Posterior vena cava (tissue), 2 donors: ENCODE data around the gene GXYLT2. TPM values are rescaled to one million over a fixed set of nuclear protein-coding genes. Genes with fewer than 3 reads are reported as not detected.

Experiments
- DNase-seq: peaks from one replicate; pipeline ENCODE4 v3.0.0-alpha.2; 2020; ENCODE audit warnings: low spot score
- intact Hi-C, 2 donors: fragments of 100-400 bp; cut with DNase I; formaldehyde crosslinking; loops; one replicate each; pipeline versions ENCODE4 v1.14.1 to v1.14.2; 2022 to 2023
- long read RNA-seq, 2 donors: library from polyadenylated mRNA; unstranded; transcript quantifications; one replicate each; pipeline ENCODE4 v2.0.0, GENCODE V29; 2020 to 2021
- total RNA-seq, 2 donors: library from RNA; stranded (reverse); fragmentation: NEBNext Ultra II Directional; extraction: Animal tissue kit (Norgen Biotek cat#: 25700); gene quantifications; one replicate each; pipeline ENCODE4 v1.2.1, GENCODE V29; 2021
- donor health status: DM: yes; HTN: yes; CAD: no.
- donor health status: DM: yes; HTN: yes; CAD: no.

The GXYLT2 gene, protein sequence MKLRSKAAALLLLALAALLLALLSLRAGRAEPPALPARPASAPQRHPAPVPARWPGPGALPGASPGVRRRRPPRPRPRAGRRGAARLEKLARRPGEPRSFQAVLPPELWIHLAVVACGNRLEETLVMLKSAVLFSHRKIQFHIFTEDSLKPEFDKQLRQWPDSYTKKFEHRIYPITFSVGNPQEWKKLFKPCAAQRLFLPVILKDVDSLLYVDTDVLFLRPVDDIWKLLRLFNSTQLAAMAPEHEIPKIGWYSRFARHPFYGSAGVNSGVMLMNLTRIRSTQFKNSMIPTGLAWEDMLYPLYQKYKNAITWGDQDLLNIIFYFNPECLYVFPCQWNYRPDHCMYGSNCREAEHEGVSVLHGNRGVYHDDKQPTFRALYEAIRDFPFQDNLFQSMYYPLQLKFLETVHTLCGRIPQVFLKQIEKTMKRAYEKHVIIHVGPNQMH
- total RNA-seq, result 10 to 100 TPM; 13.7 to 28.3 TPM
- long read RNA-seq, donor 1, transcript GXYLT2-201 (7 exons, 3,260 nt), result major isoform, 5 of 8 reads
- long read RNA-seq, donor 1, partial matches to known transcripts, result 1 of 8 reads
- long read RNA-seq, donor 1, other reads (novel, unspliced or antisense), result 2 of 8 reads
- long read RNA-seq, donor 2, partial matches to known transcripts, result 0 of 2 reads
- long read RNA-seq, donor 2, other reads (novel, unspliced or antisense), result 2 of 2 reads

DNA sequence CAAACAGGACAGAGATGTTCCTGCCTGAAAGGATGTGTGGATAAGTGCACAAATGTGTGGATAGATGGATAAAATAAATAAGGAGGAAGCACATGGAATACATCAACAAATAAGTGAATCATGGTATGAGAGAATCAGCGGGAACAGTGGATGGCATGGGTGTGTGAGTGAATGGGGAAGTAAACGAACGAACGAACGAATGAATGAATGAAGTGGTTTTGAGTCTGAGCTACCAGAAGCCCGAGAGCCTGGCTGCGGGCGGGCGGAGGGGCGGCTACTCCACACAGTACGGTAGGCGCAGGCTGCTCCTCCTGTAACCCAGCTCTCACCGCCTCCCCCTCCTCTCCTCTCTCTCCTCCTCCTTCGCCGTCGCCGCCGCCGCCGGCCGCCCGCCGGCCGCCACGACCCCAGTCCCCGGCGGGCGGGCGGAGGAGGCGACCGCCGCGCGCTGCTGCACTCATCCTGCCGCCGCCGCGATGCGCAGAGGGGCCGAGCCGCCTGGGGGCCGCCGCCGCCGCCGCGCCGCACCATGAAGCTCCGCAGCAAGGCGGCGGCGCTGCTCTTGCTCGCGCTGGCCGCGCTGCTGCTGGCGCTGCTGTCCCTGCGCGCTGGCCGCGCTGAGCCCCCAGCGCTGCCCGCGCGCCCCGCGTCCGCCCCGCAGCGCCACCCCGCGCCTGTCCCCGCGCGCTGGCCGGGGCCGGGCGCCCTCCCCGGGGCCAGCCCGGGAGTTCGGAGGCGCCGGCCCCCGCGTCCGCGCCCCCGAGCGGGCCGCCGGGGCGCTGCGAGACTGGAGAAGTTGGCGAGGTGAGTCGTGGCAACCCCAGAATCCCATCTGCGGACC is at the start of gene GXYLT2:
TSS of gene GXYLT2 (plus strand) at position 342 of the 841 bp plus-strand sequence. CDS start at position 530, 188 bp downstream.
- intact Hi-C loops, result no loop called here
- peak; percentile 88 for DNase-seq

DNA sequence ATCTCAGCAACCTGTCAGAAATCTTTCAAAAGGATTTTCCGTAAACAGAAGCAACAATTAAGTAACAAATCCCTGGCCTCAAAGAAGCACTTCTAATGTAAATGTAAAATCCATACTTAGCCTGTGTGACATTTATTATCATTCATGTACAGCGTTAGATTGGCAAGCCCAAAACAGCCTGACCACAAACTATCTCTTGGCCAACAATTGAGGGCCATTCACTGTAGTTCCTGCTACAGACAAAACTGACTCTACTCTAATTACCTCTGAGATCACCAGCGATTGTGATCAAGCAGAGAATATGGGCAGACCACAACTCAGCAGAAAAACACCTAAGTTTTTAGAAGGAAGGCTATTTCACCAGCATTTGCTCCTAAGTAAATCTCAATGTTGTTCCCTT is 48.8 kb upstream of the GXYLT2 start:
- intact Hi-C loops, result no loop called here
- no peak for DNase-seq

DNA sequence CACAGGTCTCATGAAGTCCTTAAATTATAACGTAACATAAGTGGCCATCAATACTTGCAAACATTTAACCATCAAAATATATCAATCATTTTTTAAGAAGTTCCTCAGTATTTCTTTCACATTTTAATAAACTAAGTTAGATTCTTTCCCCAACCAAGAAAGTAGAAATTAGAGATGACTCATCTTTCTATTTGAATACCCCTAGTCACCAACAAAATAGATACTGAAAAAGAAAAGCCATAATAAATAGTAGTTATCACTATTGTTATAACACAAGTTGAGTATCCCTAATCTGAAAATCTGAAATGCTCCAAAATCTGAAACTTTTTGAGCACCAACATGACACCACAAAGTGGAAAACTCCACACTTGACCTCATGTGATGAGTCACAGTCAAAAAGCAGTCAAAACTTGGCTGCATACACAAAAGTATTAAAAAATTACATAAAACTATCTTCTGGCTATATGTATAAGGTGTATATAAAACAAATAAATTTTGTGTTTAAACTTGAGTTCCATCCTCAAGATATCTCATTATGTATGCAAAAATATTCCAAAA is 43.3 kb upstream of the GXYLT2 start:
- intact Hi-C loops, result loop anchor here in 1 of 2 donors (10.0 kb wide), 1 partner anchor 210 kb away; no protein-coding TSS in a partner anchor
- no peak for DNase-seq

DNA sequence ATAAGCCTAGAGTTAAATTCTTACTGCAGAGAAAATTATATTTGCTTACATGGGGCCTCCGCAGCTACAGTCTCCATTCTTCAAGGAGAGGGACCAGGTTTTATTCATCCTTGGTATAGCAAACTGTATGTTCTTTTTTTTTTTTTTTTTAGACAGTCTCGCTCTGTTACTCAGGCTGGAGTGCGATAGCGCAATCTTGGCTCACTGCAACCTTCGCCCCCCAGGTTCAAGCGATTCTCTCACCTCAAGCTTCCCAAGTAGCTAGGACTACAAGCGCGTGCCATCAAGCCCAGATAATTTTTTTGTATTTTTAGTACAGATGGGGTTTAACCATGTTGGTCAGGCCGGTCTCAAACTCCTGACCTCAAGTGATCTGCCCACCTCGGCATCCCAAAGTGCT is 41.7 kb upstream of the GXYLT2 start:
- no peak for DNase-seq
- intact Hi-C loops, result loop anchor here in 1 of 2 donors (10.0 kb wide), 1 partner anchor 209 kb away; no protein-coding TSS in a partner anchor

DNA sequence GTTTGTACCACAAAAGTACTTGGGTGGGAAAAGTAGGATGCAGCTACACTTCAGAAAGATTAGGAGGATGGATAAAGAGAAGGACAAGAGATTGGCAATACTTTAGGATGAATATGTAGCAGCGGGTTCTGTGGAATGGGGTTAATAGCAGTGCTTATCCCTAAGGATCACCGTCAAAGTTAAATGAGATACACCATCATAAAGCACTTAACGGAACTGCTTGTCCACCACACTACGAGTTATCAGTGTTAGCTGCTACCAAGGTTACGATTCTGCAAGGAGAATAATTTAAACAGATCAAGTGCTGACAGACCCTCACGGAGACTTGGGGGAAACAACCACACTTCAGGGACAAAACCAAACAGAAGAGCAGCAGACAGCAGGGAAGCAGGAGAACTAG is 40.6 kb upstream of the GXYLT2 start:
- intact Hi-C loops, result loop anchor here in 1 of 2 donors (10.0 kb wide), 1 partner anchor 208 kb away; no protein-coding TSS in a partner anchor

DNA sequence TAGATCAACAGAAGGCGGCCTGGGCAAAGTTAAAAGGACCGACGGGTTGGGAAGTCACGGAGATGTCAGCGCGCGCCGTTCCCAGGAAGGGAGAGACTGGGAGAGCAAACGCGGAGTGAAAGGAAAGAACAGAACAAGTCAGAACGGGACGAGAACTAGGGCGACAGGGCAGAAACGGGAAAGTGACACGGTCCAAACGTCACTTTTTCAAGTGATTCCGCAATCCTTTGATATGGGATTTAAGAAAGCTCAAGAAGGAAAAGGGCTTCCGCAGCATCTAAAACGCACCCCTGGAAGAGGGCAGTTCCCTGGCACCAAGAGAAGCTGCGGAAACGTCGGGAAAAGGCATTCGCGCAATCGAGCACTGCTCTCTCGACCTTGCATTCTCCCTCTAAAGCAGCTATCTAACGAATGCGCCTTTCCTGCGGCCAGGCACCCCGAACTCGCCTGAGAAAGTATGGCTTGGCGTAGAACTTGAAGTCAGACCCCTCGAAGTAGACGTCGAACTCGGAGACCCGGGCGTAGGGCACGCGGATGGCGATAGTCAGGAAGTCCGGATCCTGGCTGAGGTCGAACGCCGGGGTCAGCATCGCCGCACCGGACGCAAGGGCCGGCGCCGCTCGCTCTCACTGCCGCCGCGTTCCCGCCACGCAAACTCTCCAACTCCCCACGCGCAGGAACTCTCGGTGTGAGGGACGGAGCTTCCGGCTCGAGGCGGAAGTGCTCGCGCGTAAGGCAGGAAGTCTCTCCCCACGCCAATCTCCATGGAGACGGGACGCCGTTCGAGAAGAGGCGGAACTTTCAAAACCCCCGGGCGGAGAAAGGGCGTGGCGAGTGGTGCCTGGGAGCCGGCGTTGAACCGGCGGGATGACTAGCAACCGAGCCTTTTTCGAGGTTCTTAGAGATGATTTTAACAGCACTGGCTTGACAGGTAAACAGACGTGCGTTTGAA is 39.8 kb upstream of the GXYLT2 start, which contains the start of gene SHQ1:
TSS of gene SHQ1 (minus strand) at position 695 of the 952 bp plus-strand sequence. CDS start at position 590, 105 bp downstream.
- intact Hi-C loops, result loop anchor here in 1 of 2 donors (10.0 kb wide), 1 partner anchor 207 kb away; no protein-coding TSS in a partner anchor
- DNase-seq, result peak; percentile 99

More for the DNA sequence above, 40.6 kb upstream of the GXYLT2 start:
- DNase-seq, result no peak

DNA sequence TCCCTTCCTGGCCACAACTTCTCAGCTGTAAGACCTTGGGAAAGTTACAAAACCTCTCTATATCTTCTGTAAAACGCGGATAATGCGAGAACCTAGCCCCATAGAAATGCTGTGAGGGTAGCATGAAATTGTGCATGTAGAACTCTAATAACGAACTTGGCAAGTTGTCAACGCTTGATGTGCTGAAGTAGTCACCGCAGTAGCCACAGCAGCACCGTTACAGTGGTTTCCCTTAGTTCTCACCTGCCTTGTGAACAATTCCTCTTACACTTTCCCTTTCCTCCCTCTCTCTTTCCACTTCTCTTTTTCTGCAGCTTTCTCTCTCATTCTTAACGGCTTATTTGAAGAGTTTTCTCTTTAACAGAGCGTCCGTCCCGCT is 39.2 kb upstream of the GXYLT2 start:
- intact Hi-C loops, result loop anchor here in 1 of 2 donors (10.0 kb wide), 1 partner anchor 206 kb away; no protein-coding TSS in a partner anchor
- no peak for DNase-seq

DNA sequence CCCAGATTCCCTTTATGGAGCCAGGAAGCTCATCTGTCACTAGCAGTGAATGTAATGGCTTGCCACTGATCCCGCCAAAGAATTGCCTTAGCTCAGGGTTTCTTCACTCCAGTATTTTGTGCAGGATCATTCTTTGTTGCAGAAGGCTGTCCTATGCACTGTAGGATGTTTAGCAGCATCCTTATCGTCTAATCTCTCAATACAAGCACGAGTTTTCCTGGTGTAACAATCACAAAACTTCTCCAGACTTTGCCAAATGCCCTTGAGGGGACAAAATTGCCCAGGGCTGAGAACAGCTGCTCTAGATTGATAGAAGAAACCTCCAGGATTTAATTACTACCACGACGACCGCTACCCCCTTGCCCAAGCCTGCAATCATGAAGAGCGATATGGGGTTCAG is 32.8 kb upstream of the GXYLT2 start:
- DNase-seq, result no peak
- intact Hi-C loops, result no loop called here

DNA sequence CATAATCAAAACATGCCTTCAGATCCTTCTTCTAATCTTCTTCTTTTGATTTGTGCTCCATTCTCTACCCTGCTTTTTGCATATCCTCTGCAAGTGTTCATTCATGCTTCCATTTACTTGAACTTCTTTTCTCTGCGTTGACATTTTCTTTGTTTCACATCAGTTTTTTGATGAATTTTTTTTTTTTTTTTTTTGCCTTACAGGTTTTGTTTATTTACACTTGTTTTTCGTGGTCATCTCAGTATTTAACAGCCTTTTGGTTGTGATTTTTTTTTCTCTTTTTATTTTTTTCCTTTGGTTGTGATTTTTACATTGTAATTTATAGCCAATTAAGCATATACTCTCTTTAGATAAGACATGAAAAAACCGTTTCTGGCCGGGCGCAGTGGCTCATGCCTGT is 27.8 kb upstream of the GXYLT2 start:
- DNase-seq, result no peak
- intact Hi-C loops, result no loop called here

DNA sequence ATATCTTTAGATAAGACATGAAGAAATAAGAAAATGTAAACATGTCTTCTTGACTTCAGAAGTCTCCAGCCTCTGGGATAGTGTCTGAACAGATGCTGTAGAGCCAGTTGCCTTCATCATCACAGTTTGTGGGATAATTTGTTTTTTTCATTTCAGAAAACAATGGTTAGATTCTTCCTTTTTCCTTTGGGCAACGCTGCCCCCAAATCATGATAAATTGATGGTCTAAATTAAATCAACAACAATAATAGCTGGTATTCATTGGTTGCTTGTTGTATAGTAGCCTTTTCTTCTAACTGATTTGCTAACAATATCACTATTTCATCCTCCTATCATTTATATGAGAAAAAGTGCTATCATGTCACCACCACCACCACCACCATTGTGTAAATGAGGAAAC is 27.0 kb upstream of the GXYLT2 start:
- no peak for DNase-seq
- intact Hi-C loops, result no loop called here

DNA sequence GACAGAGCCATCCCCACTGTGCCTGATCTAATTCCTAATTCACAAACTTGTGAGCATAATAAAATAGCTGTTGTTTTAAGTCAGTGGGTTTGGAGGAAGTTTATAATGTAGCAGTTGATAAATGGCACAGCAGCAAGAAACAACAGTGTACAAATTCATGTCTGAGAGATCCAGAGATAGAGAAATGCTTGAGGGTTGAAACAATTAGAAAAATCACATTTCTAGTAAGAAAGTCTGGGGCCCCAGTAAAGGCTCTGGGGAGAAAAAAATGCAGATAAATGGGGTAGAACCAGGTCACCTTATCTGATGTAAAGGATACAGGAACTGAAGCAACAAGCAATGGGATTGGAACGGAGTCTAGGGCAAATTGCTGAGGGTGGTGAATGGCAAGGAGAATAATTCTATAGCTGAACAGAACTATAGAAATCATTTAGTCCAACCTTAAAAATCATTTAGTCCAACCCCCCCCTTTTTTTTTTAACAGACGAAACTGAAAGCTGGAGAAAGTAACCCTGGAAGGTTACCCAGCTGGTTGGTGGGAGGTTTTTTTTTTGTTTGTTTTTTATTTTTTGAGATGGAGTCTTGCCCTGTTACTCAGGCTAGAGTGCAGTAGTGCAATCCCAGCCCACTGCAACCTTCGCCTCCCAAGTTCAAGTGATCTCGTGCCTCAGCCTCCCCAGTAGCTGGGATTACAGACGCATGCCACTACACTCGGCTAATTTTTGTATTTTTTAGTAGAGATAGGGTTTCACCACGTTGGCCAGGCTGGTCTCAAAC is 25.3 kb upstream of the GXYLT2 start:
- no peak for DNase-seq
- intact Hi-C loops, result no loop called here

DNA sequence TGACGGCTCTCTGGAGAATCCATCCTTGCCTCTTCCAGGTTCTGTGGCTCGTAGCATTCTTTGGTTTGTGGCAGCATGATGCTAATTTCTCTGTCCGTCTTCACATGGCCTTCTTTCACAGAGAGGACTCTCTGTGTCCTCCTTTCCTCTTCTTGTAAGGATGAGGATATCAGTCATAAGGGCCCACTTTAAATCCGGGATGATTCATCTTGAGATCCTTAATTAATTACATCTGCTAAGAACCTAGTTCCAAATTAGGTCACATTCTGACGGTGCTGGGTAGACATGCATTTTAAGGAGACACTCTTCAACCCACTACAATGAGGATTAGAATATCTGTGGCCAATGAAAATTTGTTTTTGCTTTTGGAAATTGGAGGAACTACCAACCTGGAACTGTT is 15.7 kb upstream of the GXYLT2 start:
- no peak for DNase-seq
- intact Hi-C loops, result no loop called here

DNA sequence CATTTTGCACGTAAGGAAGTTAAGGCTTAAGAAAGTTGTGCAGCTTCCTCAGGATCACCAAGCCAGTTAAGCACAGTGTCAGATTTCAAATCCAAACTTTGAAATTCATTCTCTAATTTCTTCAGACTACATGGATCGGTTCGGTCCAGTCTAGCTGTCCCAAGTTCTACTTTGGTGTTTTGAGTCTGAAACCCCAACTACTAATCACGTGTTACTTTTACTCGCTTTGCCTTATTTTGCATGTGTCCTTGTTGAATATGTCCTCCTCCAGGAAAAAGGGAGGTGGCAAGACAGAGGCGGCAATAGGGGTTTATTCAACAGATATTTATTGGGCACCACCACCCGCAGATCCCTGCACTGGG is 522 bp upstream of the GXYLT2 start:
- DNase-seq, result no peak
- intact Hi-C loops, result no loop called here

DNA sequence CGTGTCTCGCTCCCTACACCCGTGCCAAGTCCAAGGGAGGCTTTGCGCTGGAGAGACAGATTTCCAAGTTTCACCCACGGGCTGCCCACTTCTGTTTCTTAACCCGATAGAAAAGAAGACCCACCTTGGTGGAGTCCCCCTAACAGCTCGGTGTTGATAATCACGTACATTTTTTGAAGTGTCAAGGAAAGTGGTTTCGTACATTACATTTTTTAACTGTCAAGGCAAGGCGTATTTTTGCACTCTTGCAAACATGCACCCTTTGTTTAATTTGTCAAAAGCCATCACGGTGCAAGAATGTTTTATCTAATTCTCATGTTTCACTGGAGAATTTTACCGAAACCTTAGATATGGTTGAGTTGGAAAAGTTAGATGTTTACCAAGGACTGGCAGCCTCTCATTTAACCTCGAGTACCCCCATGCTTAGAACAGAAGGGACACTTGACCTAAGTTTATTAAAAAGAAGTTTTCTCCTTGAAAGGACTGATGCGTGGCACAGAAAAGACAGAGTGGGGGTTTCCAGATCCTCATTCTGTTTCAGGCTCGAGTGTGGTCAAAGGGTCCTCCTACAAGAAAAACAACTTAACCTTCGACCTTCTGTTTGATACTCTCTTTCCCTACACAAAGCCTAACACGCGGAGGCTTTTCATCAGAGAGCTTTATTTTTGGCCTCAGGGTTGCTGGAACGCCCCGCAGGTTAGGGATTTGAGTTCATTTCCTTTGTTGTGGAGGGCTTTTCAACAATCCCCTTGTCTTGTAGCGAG is 882 bp downstream of the GXYLT2 start:
- intact Hi-C loops, result no loop called here
- DNase-seq, result no peak

DNA sequence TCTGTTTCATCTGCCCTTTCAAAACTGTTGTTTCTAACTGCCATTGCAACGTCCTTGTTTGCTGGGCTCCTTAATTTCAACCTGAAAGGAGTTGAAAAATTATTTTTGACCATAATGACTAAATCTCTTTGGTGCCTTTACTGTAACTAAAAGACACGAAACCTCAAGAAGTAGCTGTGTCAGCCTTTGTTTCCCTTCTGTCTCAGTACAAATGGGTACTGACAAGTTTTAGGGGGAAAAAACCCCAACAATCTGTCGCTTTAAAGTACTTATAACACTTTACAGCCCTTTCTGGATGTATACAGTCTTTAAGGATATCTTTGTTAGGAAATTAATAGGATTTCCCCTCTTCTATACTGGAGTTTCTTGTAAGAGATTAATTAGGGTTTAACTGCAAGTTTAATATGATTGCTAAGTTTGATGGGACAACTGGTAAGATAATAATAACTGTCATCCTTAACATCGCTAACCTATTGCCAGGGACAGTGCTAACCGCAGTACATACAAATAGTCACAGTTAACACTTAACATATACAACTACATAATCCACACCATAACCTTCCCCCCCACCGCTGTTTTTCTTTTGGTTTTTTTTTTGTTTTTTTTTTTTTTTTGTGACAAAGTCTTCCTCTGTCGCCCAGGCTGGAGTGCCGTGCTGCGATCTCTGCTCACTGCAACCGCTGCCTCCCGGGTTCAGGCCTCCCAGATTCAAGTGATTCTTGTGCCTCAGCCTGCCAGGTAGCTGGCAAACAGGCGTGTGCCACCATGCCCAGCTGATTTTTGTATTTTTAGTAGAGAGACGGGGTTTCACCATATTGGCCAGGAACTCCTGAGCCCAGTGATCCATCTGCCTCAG is 1.7 kb downstream of the GXYLT2 start:
- DNase-seq, result no peak
- intact Hi-C loops, result no loop called here
